ENCODE data around the gene GPR68. TPM values are rescaled to one million over a fixed set of nuclear protein-coding genes. Genes with fewer than 3 reads are reported as not detected.
A peak's percentile ranks its signal among the peaks of the same experiment; 100 is the strongest.

The GPR68 gene
- total RNA-seq, 1 donor from 2014 or later: 0.41 TPM

DNA sequence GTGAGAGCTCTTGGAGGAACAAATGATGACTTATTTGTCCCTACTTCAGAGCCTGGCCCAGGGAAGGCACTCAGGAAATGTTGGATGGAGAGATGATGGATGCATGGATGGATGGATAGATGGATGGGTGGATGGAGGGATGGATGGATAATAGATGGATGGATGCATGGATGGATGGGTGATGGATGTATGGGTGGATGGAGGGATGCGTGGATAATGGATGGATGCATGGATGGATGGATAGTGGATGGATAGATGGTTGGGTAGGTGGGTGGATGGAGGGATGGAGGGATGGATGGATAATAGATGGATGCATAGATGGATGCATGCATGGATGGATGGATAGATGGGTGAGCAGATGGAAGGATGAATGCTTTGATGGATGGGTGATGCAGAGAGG is 23.2 kb downstream of the GPR68 start:
- H3K4me1 ChIP-seq: peaks cover 51% of the 10 kb centered on the region
- no peaks in the 10 kb centered on the region for H3K9me3 ChIP-seq (replicated peaks)
- TF ChIP-seq, protein P1, sequence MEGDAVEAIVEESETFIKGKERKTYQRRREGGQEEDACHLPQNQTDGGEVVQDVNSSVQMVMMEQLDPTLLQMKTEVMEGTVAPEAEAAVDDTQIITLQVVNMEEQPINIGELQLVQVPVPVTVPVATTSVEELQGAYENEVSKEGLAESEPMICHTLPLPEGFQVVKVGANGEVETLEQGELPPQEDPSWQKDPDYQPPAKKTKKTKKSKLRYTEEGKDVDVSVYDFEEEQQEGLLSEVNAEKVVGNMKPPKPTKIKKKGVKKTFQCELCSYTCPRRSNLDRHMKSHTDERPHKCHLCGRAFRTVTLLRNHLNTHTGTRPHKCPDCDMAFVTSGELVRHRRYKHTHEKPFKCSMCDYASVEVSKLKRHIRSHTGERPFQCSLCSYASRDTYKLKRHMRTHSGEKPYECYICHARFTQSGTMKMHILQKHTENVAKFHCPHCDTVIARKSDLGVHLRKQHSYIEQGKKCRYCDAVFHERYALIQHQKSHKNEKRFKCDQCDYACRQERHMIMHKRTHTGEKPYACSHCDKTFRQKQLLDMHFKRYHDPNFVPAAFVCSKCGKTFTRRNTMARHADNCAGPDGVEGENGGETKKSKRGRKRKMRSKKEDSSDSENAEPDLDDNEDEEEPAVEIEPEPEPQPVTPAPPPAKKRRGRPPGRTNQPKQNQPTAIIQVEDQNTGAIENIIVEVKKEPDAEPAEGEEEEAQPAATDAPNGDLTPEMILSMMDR (IDR thresholded peaks at IDR 0.05; ENCODE audit: borderline replicate concordance): no peak
- peaks cover 54% of the 10 kb centered on the region for H3K36me3 ChIP-seq
- H3K27me3 ChIP-seq (ENCODE audit: low read depth): no peaks in the 10 kb centered on the region
- no peak overlapping the region for H3K4me3 ChIP-seq
- no peak for DNase-seq
- intact Hi-C loops (cut with micrococcal nuclease): no loop called here
- no peak overlapping the region for H3K27ac ChIP-seq (replicated peaks)

DNA sequence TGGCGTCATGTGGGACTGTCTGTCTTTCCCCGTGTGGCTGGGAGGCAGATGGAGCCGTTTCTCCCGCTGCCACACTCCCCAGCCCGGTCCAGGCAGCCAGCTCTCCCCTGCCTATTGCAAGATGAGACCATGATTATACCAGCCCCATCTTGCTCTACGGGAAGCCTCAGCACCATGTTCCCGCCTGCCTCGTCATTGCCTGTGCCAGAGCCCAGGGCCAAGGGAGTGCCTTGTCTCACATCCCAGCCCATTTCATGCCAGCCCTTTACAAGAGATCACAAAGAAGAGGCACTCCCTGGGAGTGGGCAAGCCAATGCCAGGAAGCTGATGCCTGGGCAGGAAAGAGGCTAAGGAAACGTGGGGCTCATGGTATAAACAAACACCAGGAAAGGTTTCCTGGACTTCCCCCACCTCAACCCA is 23.9 kb downstream of the GPR68 start:
- DNase-seq: no peak
- no peak overlapping the region for H3K4me3 ChIP-seq
- TF ChIP-seq, protein P1 (IDR thresholded peaks at IDR 0.05; ENCODE audit: borderline replicate concordance): no peak
- H3K36me3 ChIP-seq: peaks cover 55% of the 10 kb centered on the region
- no peaks in the 10 kb centered on the region for H3K27me3 ChIP-seq (ENCODE audit: low read depth)
- peak overlapping the region; percentile 21 for H3K27ac ChIP-seq (replicated peaks)
- no peaks in the 10 kb centered on the region for H3K9me3 ChIP-seq (replicated peaks)
- H3K4me1 ChIP-seq: peaks cover 51% of the 10 kb centered on the region
- intact Hi-C loops (cut with micrococcal nuclease): no loop called here

DNA sequence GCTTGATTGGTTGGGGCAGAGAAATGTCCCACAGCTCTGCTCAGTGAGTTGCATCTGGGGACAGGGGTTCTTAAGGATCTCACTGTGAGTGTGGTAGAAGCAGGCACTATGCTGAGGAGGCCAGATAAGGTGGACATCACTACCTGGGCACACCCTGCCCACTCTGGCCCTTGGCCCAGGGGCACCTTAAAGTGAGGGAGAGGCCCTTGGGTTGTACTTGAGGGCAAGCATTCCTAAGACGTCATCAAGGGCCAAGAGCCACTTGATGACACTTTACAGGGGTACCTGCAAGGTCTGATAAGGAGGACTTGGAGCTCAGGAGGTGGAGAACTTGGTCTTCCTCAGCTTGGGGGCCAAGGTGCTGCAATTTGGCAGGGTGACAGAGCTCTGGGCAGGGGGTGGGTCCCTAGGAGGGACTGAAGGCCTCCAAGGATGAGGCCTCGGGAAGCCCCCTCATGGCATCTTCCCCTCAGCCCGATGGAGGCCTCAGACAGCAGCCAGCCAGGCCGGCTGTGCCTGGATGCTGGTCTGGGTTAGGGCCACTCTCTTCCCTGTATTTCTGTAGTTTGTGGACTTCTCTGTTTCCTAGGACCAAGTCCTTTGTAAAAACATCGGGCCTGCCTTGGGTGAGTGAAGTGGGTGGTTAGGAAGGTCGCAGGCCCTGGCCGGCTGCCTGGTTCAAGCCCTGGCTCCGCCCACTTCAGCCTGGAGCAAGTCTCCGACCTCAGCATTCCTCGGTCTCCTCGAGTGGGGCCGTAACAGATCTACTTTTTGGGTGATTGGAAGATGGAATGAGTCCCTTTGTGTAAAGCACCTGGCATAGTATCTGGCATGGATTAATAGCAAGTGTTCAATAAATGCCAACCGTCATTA is 24.8 kb downstream of the GPR68 start:
- H3K9me3 ChIP-seq (replicated peaks): no peaks in the 10 kb centered on the region
- H3K27me3 ChIP-seq (ENCODE audit: low read depth): no peaks in the 10 kb centered on the region
- H3K36me3 ChIP-seq: peaks cover 55% of the 10 kb centered on the region
- H3K4me3 ChIP-seq: no peak overlapping the region
- intact Hi-C loops (cut with micrococcal nuclease): no loop called here
- H3K27ac ChIP-seq (replicated peaks): peak overlapping the region; percentile 21
- DNase-seq: peak; percentile 48
- peaks cover 51% of the 10 kb centered on the region for H3K4me1 ChIP-seq
- TF ChIP-seq, protein P1 (IDR thresholded peaks at IDR 0.05; ENCODE audit: borderline replicate concordance): no peak

DNA sequence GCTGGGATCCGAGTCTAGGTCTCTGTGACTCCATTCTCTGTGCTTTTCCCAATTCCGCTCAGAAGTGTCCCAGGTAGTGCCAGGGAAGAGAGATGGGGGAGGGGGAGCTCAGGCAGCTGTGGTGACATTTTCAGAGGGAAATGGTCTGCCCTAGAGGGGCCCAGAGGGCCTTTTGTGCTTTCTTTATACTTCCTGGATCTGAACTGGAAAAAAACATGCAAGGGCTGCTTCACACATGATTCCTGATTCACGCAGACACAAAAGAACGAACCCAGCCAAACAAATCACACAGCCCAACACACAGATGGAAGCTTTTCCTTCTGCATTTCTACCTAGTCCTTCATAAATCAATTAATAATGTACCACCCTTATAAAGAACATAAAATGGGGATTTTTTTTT is 26.5 kb downstream of the GPR68 start:
- Histone ChIP-seq H3K9me3 (replicated peaks) (no peaks in the 10 kb centered on the region), H3K36me3 (peaks cover 69% of the 10 kb centered on the region), H3K4me3 (no peak overlapping the region), H3K27me3 (ENCODE audit: low read depth) (no peaks in the 10 kb centered on the region), H3K27ac (replicated peaks) (no peak overlapping the region), H3K4me1 (peaks cover 44% of the 10 kb centered on the region)
- intact Hi-C loops (cut with micrococcal nuclease): no loop called here
- TF ChIP-seq, protein P1 (IDR thresholded peaks at IDR 0.05; ENCODE audit: borderline replicate concordance): no peak
- no peak for DNase-seq

DNA sequence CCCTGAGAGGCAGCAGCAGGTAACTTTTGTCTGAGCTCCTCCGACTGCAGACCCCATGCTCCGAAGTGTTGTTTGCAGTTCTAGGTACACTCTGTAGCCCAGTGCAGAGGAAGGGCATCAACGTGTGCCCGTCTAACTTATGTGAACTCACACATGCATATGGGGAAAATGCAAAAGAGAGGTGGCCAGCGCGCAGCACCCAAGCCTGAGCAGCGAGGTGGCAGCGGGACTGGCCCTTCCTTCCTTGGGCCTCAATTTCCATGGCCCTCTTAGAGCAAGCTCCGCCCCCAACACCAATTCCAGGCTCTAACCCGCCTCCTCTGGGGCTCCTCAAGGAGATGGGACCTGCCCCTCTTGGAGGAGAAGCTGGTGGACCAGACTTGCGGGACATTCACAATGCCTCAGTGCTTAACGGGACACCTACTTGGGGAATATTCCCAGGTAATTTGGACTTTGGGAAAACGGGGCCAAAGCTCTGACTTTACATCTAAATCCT is 27.7 kb downstream of the GPR68 start:
- no peaks in the 10 kb centered on the region for H3K27me3 ChIP-seq (ENCODE audit: low read depth)

More for the DNA sequence above, 27.7 kb downstream of the GPR68 start:
- Histone ChIP-seq H3K4me1 (peaks cover 31% of the 10 kb centered on the region), H3K27ac (replicated peaks) (no peak overlapping the region), H3K36me3 (peaks cover 74% of the 10 kb centered on the region), H3K9me3 (replicated peaks) (no peaks in the 10 kb centered on the region), H3K4me3 (no peak overlapping the region)
- no peak for DNase-seq
- intact Hi-C loops (cut with micrococcal nuclease): no loop called here
- TF ChIP-seq, protein P1 (IDR thresholded peaks at IDR 0.05; ENCODE audit: borderline replicate concordance): no peak

All from left ventricle myocardium inferior (tissue), 1 donor.